Measurements from ENCODE around the gene ZNF813.
A peak's percentile ranks its signal among the peaks of the same experiment; 100 is the strongest.

The ZNF813 gene

GRCh38 chr19:53530622-53531021, 63.1 kb downstream of the ZNF813 start:
- Histone ChIP-seq H3K4me2 (ENCODE audit: low read length) (no peak overlapping the region), H3K4me3 (ENCODE audit: low read length) (no peak overlapping the region), H3K4me1 (ENCODE audit: control insufficient read depth, insufficient read depth, low read length) (no peaks in the 10 kb centered on the region), H3K36me3 (ENCODE audit: insufficient read depth, low read length) (no peaks in the 10 kb centered on the region), H3K9me3 (replicated peaks; ENCODE audit: low read length) (no peaks in the 10 kb centered on the region), H3K9ac (ENCODE audit: low read depth, low read length) (no peak overlapping the region), H3K27me3 (ENCODE audit: control insufficient read depth, insufficient read depth, low read length) (no peaks in the 10 kb centered on the region)

- Histone ChIP-seq H3K36me3 (ENCODE audit: insufficient read depth, low read length) (no peaks in the 10 kb centered on the region), H3K9me3 (replicated peaks; ENCODE audit: low read length) (no peaks in the 10 kb centered on the region), H3K4me3 (ENCODE audit: low read length) (no peak overlapping the region), H3K4me1 (ENCODE audit: control insufficient read depth, insufficient read depth, low read length) (no peaks in the 10 kb centered on the region), H3K27me3 (ENCODE audit: control insufficient read depth, insufficient read depth, low read length) (no peaks in the 10 kb centered on the region), H3K4me2 (ENCODE audit: low read length) (no peak overlapping the region), H3K9ac (ENCODE audit: low read depth, low read length) (no peak overlapping the region)
Measured at GRCh38 chr19:53531457-53531856, 63.9 kb downstream of the ZNF813 start.

- Histone ChIP-seq H3K9ac (ENCODE audit: low read depth, low read length) (no peak overlapping the region), H3K4me2 (ENCODE audit: low read length) (no peak overlapping the region), H3K4me1 (ENCODE audit: control insufficient read depth, insufficient read depth, low read length) (no peaks in the 10 kb centered on the region), H3K9me3 (replicated peaks; ENCODE audit: low read length) (no peaks in the 10 kb centered on the region), H3K27me3 (ENCODE audit: control insufficient read depth, insufficient read depth, low read length) (no peaks in the 10 kb centered on the region), H3K36me3 (ENCODE audit: insufficient read depth, low read length) (no peaks in the 10 kb centered on the region), H3K4me3 (ENCODE audit: low read length) (no peak overlapping the region)
Measured at GRCh38 chr19:53532362-53532761, 64.8 kb downstream of the ZNF813 start.

GRCh38 chr19:53536225-53536548, 68.7 kb downstream of the ZNF813 start:
- Histone ChIP-seq H3K4me3 (ENCODE audit: low read length) (no peak overlapping the region), H3K4me2 (ENCODE audit: low read length) (no peak overlapping the region), H3K27me3 (ENCODE audit: control insufficient read depth, insufficient read depth, low read length) (no peaks in the 10 kb centered on the region), H3K9me3 (replicated peaks; ENCODE audit: low read length) (no peaks in the 10 kb centered on the region), H3K36me3 (ENCODE audit: insufficient read depth, low read length) (peaks cover 3% of the 10 kb centered on the region), H3K9ac (ENCODE audit: low read depth, low read length) (no peak overlapping the region), H3K4me1 (ENCODE audit: control insufficient read depth, insufficient read depth, low read length) (no peaks in the 10 kb centered on the region)

GRCh38 chr19:53537121-53537520, 69.6 kb downstream of the ZNF813 start:
- Histone ChIP-seq H3K9me3 (replicated peaks; ENCODE audit: low read length) (no peaks in the 10 kb centered on the region), H3K36me3 (ENCODE audit: insufficient read depth, low read length) (peaks cover 3% of the 10 kb centered on the region), H3K4me2 (ENCODE audit: low read length) (peak overlapping the region; percentile 90), H3K4me3 (ENCODE audit: low read length) (peak overlapping the region; percentile 88), H3K9ac (ENCODE audit: low read depth, low read length) (peak overlapping the region; percentile 80), H3K4me1 (ENCODE audit: control insufficient read depth, insufficient read depth, low read length) (peaks cover 6% of the 10 kb centered on the region), H3K27me3 (ENCODE audit: control insufficient read depth, insufficient read depth, low read length) (no peaks in the 10 kb centered on the region)

GRCh38 chr19:53537521-53538377, 70.2 kb downstream of the ZNF813 start, which contains the start of gene ZNF331:
ZNF331 (plus strand) TSS chr19:53538145; CDS start chr19:53569377, 31,232 bp downstream.
- H3K4me3 ChIP-seq (ENCODE audit: low read length) = peak within 1 kb of the TSS; percentile 88
- peak within 1 kb of the TSS; percentile 80 for H3K9ac ChIP-seq (ENCODE audit: low read depth, low read length)
- H3K4me1 ChIP-seq (ENCODE audit: control insufficient read depth, insufficient read depth, low read length) = peaks cover 6% of the 10 kb centered on the region
- no peaks in the 10 kb centered on the region for H3K27me3 ChIP-seq (ENCODE audit: control insufficient read depth, insufficient read depth, low read length)
- peaks cover 3% of the 10 kb centered on the region for H3K36me3 ChIP-seq (ENCODE audit: insufficient read depth, low read length)
- peak within 1 kb of the TSS; percentile 90 for H3K4me2 ChIP-seq (ENCODE audit: low read length)
- H3K9me3 ChIP-seq (replicated peaks; ENCODE audit: low read length) = no peaks in the 10 kb centered on the region

GRCh38 chr19:53538378-53539109, 71.0 kb downstream of the ZNF813 start:
- no peaks in the 10 kb centered on the region for H3K9me3 ChIP-seq (replicated peaks; ENCODE audit: low read length)
- H3K4me2 ChIP-seq (ENCODE audit: low read length) = peak overlapping the region; percentile 90
- H3K4me3 ChIP-seq (ENCODE audit: low read length) = peak overlapping the region; percentile 88
- no peaks in the 10 kb centered on the region for H3K27me3 ChIP-seq (ENCODE audit: control insufficient read depth, insufficient read depth, low read length)
- H3K9ac ChIP-seq (ENCODE audit: low read depth, low read length) = peak overlapping the region; percentile 80
- H3K36me3 ChIP-seq (ENCODE audit: insufficient read depth, low read length) = peaks cover 3% of the 10 kb centered on the region
- H3K4me1 ChIP-seq (ENCODE audit: control insufficient read depth, insufficient read depth, low read length) = peaks cover 6% of the 10 kb centered on the region

- Histone ChIP-seq H3K9ac (ENCODE audit: low read depth, low read length) (no peak overlapping the region), H3K9me3 (replicated peaks; ENCODE audit: low read length) (no peaks in the 10 kb centered on the region), H3K4me3 (ENCODE audit: low read length) (no peak overlapping the region)
Measured at GRCh38 chr19:53540091-53540490, 72.6 kb downstream of the ZNF813 start.

GRCh38 chr19:53541971-53542370, 74.4 kb downstream of the ZNF813 start:
- H3K27me3 ChIP-seq (ENCODE audit: control insufficient read depth, insufficient read depth, low read length) = no peaks in the 10 kb centered on the region
- no peaks in the 10 kb centered on the region for H3K9me3 ChIP-seq (replicated peaks; ENCODE audit: low read length)
- H3K4me3 ChIP-seq (ENCODE audit: low read length) = no peak overlapping the region
- H3K4me2 ChIP-seq (ENCODE audit: low read length) = no peak overlapping the region
- peaks cover 20% of the 10 kb centered on the region for H3K4me1 ChIP-seq (ENCODE audit: control insufficient read depth, insufficient read depth, low read length)
- H3K9ac ChIP-seq (ENCODE audit: low read depth, low read length) = peak overlapping the region; percentile 29
- H3K36me3 ChIP-seq (ENCODE audit: insufficient read depth, low read length) = peaks cover 7% of the 10 kb centered on the region

More at GRCh38 chr19:53540091-53540490, 72.6 kb downstream of the ZNF813 start:
- H3K4me2 ChIP-seq (ENCODE audit: low read length) = no peak overlapping the region
- peaks cover 3% of the 10 kb centered on the region for H3K36me3 ChIP-seq (ENCODE audit: insufficient read depth, low read length)
- H3K4me1 ChIP-seq (ENCODE audit: control insufficient read depth, insufficient read depth, low read length) = peaks cover 13% of the 10 kb centered on the region
- H3K27me3 ChIP-seq (ENCODE audit: control insufficient read depth, insufficient read depth, low read length) = no peaks in the 10 kb centered on the region

GRCh38 chr19:53545271-53546065, 77.9 kb downstream of the ZNF813 start:
- Histone ChIP-seq H3K9me3 (replicated peaks; ENCODE audit: low read length) (no peaks in the 10 kb centered on the region), H3K27me3 (ENCODE audit: control insufficient read depth, insufficient read depth, low read length) (no peaks in the 10 kb centered on the region), H3K9ac (ENCODE audit: low read depth, low read length) (peak overlapping the region; percentile 87), H3K4me1 (ENCODE audit: control insufficient read depth, insufficient read depth, low read length) (peaks cover 26% of the 10 kb centered on the region), H3K4me3 (ENCODE audit: low read length) (peak overlapping the region; percentile 31), H3K4me2 (ENCODE audit: low read length) (peak overlapping the region; percentile 65), H3K36me3 (ENCODE audit: insufficient read depth, low read length) (peaks cover 4% of the 10 kb centered on the region)
